ENCODE measurements around the gene TBC1D10B. TPM values are rescaled to one million over a fixed set of nuclear protein-coding genes. Genes with fewer than 3 reads are reported as not detected.

TBC1D10B gene
- total RNA-seq, 4 donors from 2014 or later: 35.3 to 52.6 (median 43.6) TPM

- no peaks in the 10 kb centered on the region for H3K9me3 ChIP-seq
- H3K27ac ChIP-seq: peak overlapping the region; percentile 95 to 100 (median 98)
- DNase-seq (no peak), ATAC-seq (no peak)
- intact Hi-C loops (cut with DNase I; ENCODE audit: low total_unique reads) (loop anchor here (10.0 kb wide), 1 partner anchor 281 kb away; the partner anchor contains the start of genes TBX6 and YPEL3), in situ Hi-C loops (cut with MboI; ENCODE audit: low sequenced_read_pairs in 4 of 4) (no loop called here)
- peak overlapping the region in 2 of 4 donors; percentile 4 to 74 for H3K4me3 ChIP-seq
- no peaks in the 10 kb centered on the region for H3K27me3 ChIP-seq
- TF ChIP-seq CTCF (IDR thresholded peaks at IDR 0.05 in 4 of 5, conservative IDR thresholded peaks at IDR 0.05 in 1 of 5): no peak
- TF ChIP-seq POLR2A (IDR thresholded peaks at IDR 0.05): no peak
- no peaks in the 10 kb centered on the region for H3K36me3 ChIP-seq
- peaks cover 31 to 68% of the 10 kb centered on the region in 2 donors for H3K4me1 ChIP-seq
Observed at GRCh38 chr16:30375864-30376263, 5.6 kb upstream of the TBC1D10B start.

GRCh38 chr16:30374538-30374937, 4.2 kb upstream of the TBC1D10B start, which contains the start of gene MYL11:
Gene MYL11 (plus strand): TSS chr16:30374802. CDS start chr16:30374858, 56 bp downstream.
- peak in 1 of 2 donors; percentile 66 for DNase-seq
- H3K4me1 ChIP-seq: peaks cover 31 to 68% of the 10 kb centered on the region in 2 donors
- no peak for ATAC-seq
- no peaks in the 10 kb centered on the region for H3K9me3 ChIP-seq
- peak within 1 kb of the TSS; percentile 95 to 100 (median 98) for H3K27ac ChIP-seq
- H3K36me3 ChIP-seq: no peaks in the 10 kb centered on the region
- TF ChIP-seq POLR2A (IDR thresholded peaks at IDR 0.05) (no peak), CTCF (IDR thresholded peaks at IDR 0.05 in 4 of 5, conservative IDR thresholded peaks at IDR 0.05 in 1 of 5) (no peak)
- H3K27me3 ChIP-seq: no peaks in the 10 kb centered on the region
- H3K4me3 ChIP-seq: peak within 1 kb of the TSS in 3 of 4 donors; percentile 2 to 74 (median 9)
- intact Hi-C loops (cut with DNase I; ENCODE audit: low total_unique reads) (loop anchor here (5.0 to 10.0 kb wide), 2 partner anchors 280 to 567 kb away; partner anchors contain the start of genes MAZ, TBX6 and YPEL3), in situ Hi-C loops (cut with MboI; ENCODE audit: low sequenced_read_pairs in 4 of 4) (loop anchor here in 2 of 4 donors (25.0 kb wide), 2 partner anchors 287 to 312 kb away; partner anchors contain the start of genes ALDOA (in 1 of the 2), PPP4C (in 1 of the 2), TBX6 (in 1 of the 2) and YPEL3 (in 1 of the 2))

- H3K9me3 ChIP-seq: no peaks in the 10 kb centered on the region
- H3K36me3 ChIP-seq: no peaks in the 10 kb centered on the region
- no peak for TF ChIP-seq POLR2A (IDR thresholded peaks at IDR 0.05)
- no peak for TF ChIP-seq CTCF (IDR thresholded peaks at IDR 0.05 in 4 of 5, conservative IDR thresholded peaks at IDR 0.05 in 1 of 5)
- H3K4me1 ChIP-seq: peaks cover 37 to 69% of the 10 kb centered on the region in 2 donors
- DNase-seq: peak in 1 of 2 donors; percentile 41
- H3K4me3 ChIP-seq: peak overlapping the region in 1 of 4 donors; percentile 58
- no peaks in the 10 kb centered on the region for H3K27me3 ChIP-seq
- intact Hi-C loops (cut with DNase I; ENCODE audit: low total_unique reads) (loop anchor here (5.0 to 10.0 kb wide), 2 partner anchors 278 to 565 kb away; partner anchors contain the start of genes MAZ, TBX6 and YPEL3), in situ Hi-C loops (cut with MboI; ENCODE audit: low sequenced_read_pairs in 4 of 4) (loop anchor here in 2 of 4 donors (25.0 kb wide), 2 partner anchors 285 to 310 kb away; partner anchors contain the start of genes ALDOA (in 1 of the 2), PPP4C (in 1 of the 2), TBX6 (in 1 of the 2) and YPEL3 (in 1 of the 2))
- no peak for ATAC-seq
- peak overlapping the region; percentile 90 to 99 (median 96) for H3K27ac ChIP-seq
Observed at GRCh38 chr16:30372725-30373124, 2.4 kb upstream of the TBC1D10B start.

- Histone ChIP-seq H3K4me1 (peaks cover 39 to 69% of the 10 kb centered on the region in 2 donors), H3K27ac (peak overlapping the region; percentile 90 to 99 (median 96)), H3K36me3 (no peaks in the 10 kb centered on the region), H3K4me3 (peak overlapping the region in 3 of 4 donors; percentile 47 to 58 (median 49)), H3K9me3 (no peaks in the 10 kb centered on the region), H3K27me3 (no peaks in the 10 kb centered on the region)
- peak in 1 of 2 donors; percentile 75 for DNase-seq
- intact Hi-C loops (cut with DNase I; ENCODE audit: low total_unique reads) (loop anchor here (5.0 to 10.0 kb wide), 2 partner anchors 277 to 565 kb away; partner anchors contain the start of genes MAZ, TBX6 and YPEL3), in situ Hi-C loops (cut with MboI; ENCODE audit: low sequenced_read_pairs in 4 of 4) (loop anchor here in 2 of 4 donors (25.0 kb wide), 2 partner anchors 285 to 310 kb away; partner anchors contain the start of genes ALDOA (in 1 of the 2), PPP4C (in 1 of the 2), TBX6 (in 1 of the 2) and YPEL3 (in 1 of the 2))
- TF ChIP-seq CTCF (IDR thresholded peaks at IDR 0.05 in 4 of 5, conservative IDR thresholded peaks at IDR 0.05 in 1 of 5) (no peak), POLR2A (IDR thresholded peaks at IDR 0.05) (no peak)
- no peak for ATAC-seq
Observed at GRCh38 chr16:30372038-30372712, 1.9 kb upstream of the TBC1D10B start.
